Neuronal stem cell (in vitro differentiated cells): ENCODE data around the gene IFRD1.
A peak's percentile ranks its signal among the peaks of the same experiment; 100 is the strongest.

Experiments
- DNase-seq: peaks from one replicate; pipeline ENCODE4 v3.0.0-alpha.2; 2013; ENCODE audit warnings: low spot score
- H2AFZ ChIP-seq: one replicate; pipeline ENCODE4 v1.6.1; 2013; ENCODE audit warnings: mild to moderate bottlenecking, low read length, inconsistent platforms
- H2AK5ac ChIP-seq: 2 replicates; pipeline ENCODE4 v1.6.1; 2013; ENCODE audit warnings: low read depth, mild to moderate bottlenecking, inconsistent platforms, low read length, moderate library complexity, mixed read lengths
- H2BK120ac ChIP-seq: 2 replicates; pipeline ENCODE4 v1.6.1; 2013; ENCODE audit warnings: low read depth, mild to moderate bottlenecking, inconsistent platforms, low read length, moderate library complexity, mixed read lengths
- H2BK12ac ChIP-seq: one replicate; pipeline ENCODE4 v1.6.1; 2013; ENCODE audit warnings: low read length, inconsistent platforms
- H2BK15ac ChIP-seq: 2 replicates; pipeline ENCODE4 v1.6.1; 2013; ENCODE audit warnings: mild to moderate bottlenecking, low read length, inconsistent platforms, mixed read lengths
- H2BK5ac ChIP-seq: one replicate; pipeline ENCODE4 v1.6.1; 2013; ENCODE audit warnings: inconsistent platforms, mild to moderate bottlenecking, low read length, moderate library complexity
- H3K14ac ChIP-seq: one replicate; pipeline ENCODE4 v1.6.1; 2013; ENCODE audit warnings: low read length, inconsistent platforms
- H3K18ac ChIP-seq: 2 replicates; pipeline ENCODE4 v1.6.1; 2013; ENCODE audit warnings: low read length, inconsistent platforms
- H3K23ac ChIP-seq: 2 replicates; pipeline ENCODE4 v1.6.1; 2013; ENCODE audit warnings: low read depth, mild to moderate bottlenecking, mixed read lengths, low read length, inconsistent platforms; ENCODE audit not compliant: poor library complexity
- H3K27ac ChIP-seq: replicated peaks from 3 replicates; pipeline ENCODE4 v1.5.1; 2013; ENCODE audit warnings: low read length, inconsistent platforms
- H3K27me3 ChIP-seq, 3 experiments: 2 replicates each; pipeline ENCODE4 v1.6.1; 2013; ENCODE audit warnings: low read length in 3 of 3, mild to moderate bottlenecking in 2 of 3, inconsistent platforms in 1 of 3, low read depth in 1 of 3, mixed read lengths in 1 of 3, moderate library complexity in 1 of 3; ENCODE audit not compliant: control insufficient read depth in 3 of 3, insufficient read depth in 3 of 3
- H3K36me3 ChIP-seq, 2 donors: replicated peaks in 1 of 2; 2 replicates each; pipeline ENCODE4 v1.6.1; 2013; ENCODE audit warnings: low read length in 2 of 2; ENCODE audit not compliant: control insufficient read depth in 2 of 2, insufficient read depth in 2 of 2
- H3K4ac ChIP-seq: 2 replicates; pipeline ENCODE4 v1.6.1; 2013; ENCODE audit warnings: inconsistent platforms, mild to moderate bottlenecking, low read length, moderate library complexity
- H3K4me1 ChIP-seq, 2 donors: 1 replicate in 1 of 2; 2 replicates in 1 of 2; pipeline ENCODE4 v1.6.1; 2013; ENCODE audit warnings: low read length in 2 of 2, low read depth in 1 of 2; ENCODE audit not compliant: control insufficient read depth in 2 of 2, insufficient read depth in 1 of 2
- H3K4me2 ChIP-seq: one replicate; pipeline ENCODE4 v1.6.1; 2013; ENCODE audit warnings: mild to moderate bottlenecking, low read length, inconsistent platforms; ENCODE audit not compliant: insufficient read depth, poor library complexity, severe bottlenecking
- H3K4me3 ChIP-seq, 2 donors: 2 replicates each; pipeline ENCODE4 v1.5.1; 2013; ENCODE audit warnings: low read length in 2 of 2, mild to moderate bottlenecking in 2 of 2, inconsistent platforms in 1 of 2, moderate library complexity in 1 of 2
- H3K79me1 ChIP-seq: one replicate; pipeline ENCODE4 v1.6.1; 2013; ENCODE audit warnings: low read depth, mild to moderate bottlenecking, inconsistent platforms, low read length, moderate library complexity
- H3K9ac ChIP-seq: one replicate; pipeline ENCODE4 v1.6.1; 2013; ENCODE audit warnings: mild to moderate bottlenecking, low read depth, low read length, inconsistent platforms; ENCODE audit not compliant: poor library complexity
- H3K9me3 ChIP-seq, 2 donors: replicated peaks in 1 of 2; 2 replicates each; pipeline versions ENCODE3 to v1.6.1; 2013; ENCODE audit warnings: low read length in 2 of 2, mild to moderate bottlenecking in 2 of 2, inconsistent platforms in 1 of 2, low read depth in 1 of 2, mixed read lengths in 1 of 2, moderate library complexity in 1 of 2; ENCODE audit not compliant: control insufficient read depth in 2 of 2, insufficient read depth in 1 of 2
- H4K8ac ChIP-seq: one replicate; pipeline ENCODE4 v1.6.1; 2013; ENCODE audit warnings: low read depth, mild to moderate bottlenecking, inconsistent platforms, low read length, moderate library complexity
- H4K91ac ChIP-seq: one replicate; pipeline ENCODE4 v1.6.1; 2013; ENCODE audit warnings: low read length, low read depth, mild to moderate bottlenecking, inconsistent platforms; ENCODE audit not compliant: poor library complexity
- WGBS, 2 donors: extraction: QIAGEN DNeasy Blood & Tissue Kit; methylation state at CpG; one replicate each; pipeline ENCODE4 v1.1.7; 2013; ENCODE audit warnings: missing lambda C conversion rate in 2 of 2, mixed read lengths in 1 of 2; ENCODE audit not compliant: insufficient read length in 2 of 2, insufficient replicate concordance in 1 of 2; ENCODE audit errors: extremely low coverage in 2 of 2; 5-methylcytosine and 5-hydroxymethylcytosine counted together

Gene IFRD1

DNA sequence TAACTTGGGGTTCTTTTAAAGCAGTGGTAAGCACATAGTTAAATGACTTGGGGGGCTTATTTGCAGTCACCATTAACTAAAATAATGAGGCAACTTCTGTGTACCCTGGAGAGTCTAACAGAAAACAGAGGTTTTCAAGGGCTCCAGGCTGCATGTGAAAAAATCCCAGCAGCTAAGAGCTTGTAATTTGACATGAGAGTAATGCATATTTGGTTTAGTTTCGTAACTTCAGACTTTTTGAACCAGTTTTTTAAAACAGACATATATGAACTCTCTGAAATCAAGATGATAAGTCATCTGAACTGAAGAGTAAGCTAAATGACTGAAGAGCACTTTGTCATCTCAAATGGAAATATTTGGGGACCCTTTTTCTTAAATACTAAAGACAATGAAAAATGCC is 40.2 kb upstream of the IFRD1 start:
- Histone ChIP-seq H2AFZ (no peak overlapping the region), H3K14ac (no peak overlapping the region), H3K4me2 (no peak overlapping the region), H3K9ac (no peak overlapping the region), H3K4me3 (no peak overlapping the region), H3K4ac (no peak overlapping the region), H3K9me3 (no peaks in the 10 kb centered on the region), H3K23ac (no peak overlapping the region), H3K27me3 (no peaks in the 10 kb centered on the region), H2BK15ac (no peak overlapping the region), H2AK5ac (no peak overlapping the region), H4K91ac (no peak overlapping the region), H2BK12ac (no peak overlapping the region), H2BK120ac (no peak overlapping the region), H3K36me3 (no peaks in the 10 kb centered on the region), H2BK5ac (no peak overlapping the region), H3K4me1 (no peaks in the 10 kb centered on the region), H3K27ac (no peak overlapping the region), H4K8ac (no peak overlapping the region), H3K18ac (no peak overlapping the region), H3K79me1 (no peaks in the 10 kb centered on the region)
- no CpG with 5 or more reads among the region's 1 CpG for WGBS, 2 donors
- no peak for DNase-seq

DNA sequence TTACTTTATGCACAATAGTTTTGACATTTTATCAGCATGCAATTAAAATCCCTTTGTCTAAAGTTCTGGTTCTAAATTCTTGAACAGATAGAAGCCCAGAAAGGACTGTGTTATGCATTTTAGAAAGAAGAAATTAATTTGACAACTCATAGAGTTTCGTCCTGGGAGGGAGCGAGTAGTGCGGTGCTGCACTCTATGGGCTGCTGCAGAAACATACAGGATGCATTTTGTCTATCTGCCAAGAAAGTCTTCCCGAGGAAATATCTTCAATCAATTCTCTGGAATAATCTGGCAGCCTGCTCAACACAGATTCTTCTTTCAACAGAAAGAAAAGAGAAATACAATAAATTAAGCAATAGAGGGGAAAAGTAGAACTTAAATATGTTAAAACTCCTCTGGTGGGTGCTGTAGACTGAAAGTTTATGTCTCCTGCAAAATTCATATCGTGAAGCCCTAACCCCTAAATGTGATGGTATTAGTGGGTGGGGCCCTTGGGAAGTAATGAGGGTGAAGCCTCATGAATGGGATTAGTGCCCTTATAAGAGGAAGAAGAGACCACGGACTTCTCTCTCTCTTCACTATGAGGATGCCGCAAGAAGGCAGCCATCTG is 39.0 kb upstream of the IFRD1 start:
- Histone ChIP-seq H3K9ac (no peak overlapping the region), H3K27me3 (no peaks in the 10 kb centered on the region), H2AK5ac (no peak overlapping the region), H2BK15ac (no peak overlapping the region), H2BK12ac (no peak overlapping the region), H4K8ac (no peak overlapping the region), H2BK120ac (no peak overlapping the region), H3K4me3 (no peak overlapping the region), H3K79me1 (no peaks in the 10 kb centered on the region), H3K36me3 (no peaks in the 10 kb centered on the region), H3K23ac (no peak overlapping the region), H3K4me1 (no peaks in the 10 kb centered on the region), H3K27ac (no peak overlapping the region), H3K14ac (no peak overlapping the region), H4K91ac (no peak overlapping the region), H3K4me2 (no peak overlapping the region), H2BK5ac (no peak overlapping the region), H3K18ac (no peak overlapping the region), H2AFZ (peak overlapping the region; percentile 36), H3K4ac (no peak overlapping the region), H3K9me3 (no peaks in the 10 kb centered on the region)
- WGBS, 2 donors = no CpG with 5 or more reads among the region's 7 CpGs
- no peak for DNase-seq

DNA sequence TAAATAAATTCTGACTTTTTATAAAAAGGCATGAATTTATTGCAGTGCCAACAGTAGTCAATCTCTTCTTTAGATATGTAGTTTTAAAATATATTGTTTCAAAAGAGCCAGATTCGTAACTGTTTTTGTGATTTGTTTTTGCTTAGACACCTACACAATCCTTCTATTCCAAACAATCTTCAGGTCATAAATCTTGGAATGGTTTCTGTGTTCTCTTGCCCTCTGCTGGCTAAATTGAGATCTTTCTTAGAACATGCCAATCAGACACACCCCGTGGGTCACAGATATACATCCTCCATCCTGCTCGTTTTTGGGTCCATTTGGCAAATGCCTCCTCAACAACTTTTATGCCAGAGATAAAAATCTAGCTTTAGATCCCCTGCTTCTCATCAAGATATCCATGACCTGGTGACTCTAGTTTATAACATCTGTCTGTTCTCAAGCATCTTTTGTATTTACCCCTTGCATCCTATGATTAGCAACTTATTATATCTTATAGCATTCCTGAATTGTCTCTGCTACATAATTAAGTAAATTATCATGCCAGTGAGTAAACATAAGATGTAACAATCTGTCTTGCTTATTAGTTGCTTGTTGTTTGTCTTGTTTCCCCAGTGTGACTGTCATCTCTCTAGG is 35.3 kb upstream of the IFRD1 start:
- Histone ChIP-seq H3K14ac (no peak overlapping the region), H2BK12ac (no peak overlapping the region), H2BK15ac (no peak overlapping the region), H3K4me2 (no peak overlapping the region), H3K23ac (no peak overlapping the region), H2BK120ac (no peak overlapping the region), H3K4me1 (peaks cover 3 to 5% of the 10 kb centered on the region in 2 donors), H3K27me3 (no peaks in the 10 kb centered on the region), H2BK5ac (no peak overlapping the region), H3K4me3 (no peak overlapping the region), H3K9me3 (no peaks in the 10 kb centered on the region), H3K36me3 (no peaks in the 10 kb centered on the region), H4K8ac (no peak overlapping the region), H3K18ac (no peak overlapping the region), H2AK5ac (no peak overlapping the region), H3K79me1 (no peaks in the 10 kb centered on the region), H4K91ac (no peak overlapping the region), H2AFZ (peak overlapping the region; percentile 51), H3K4ac (no peak overlapping the region), H3K27ac (no peak overlapping the region), H3K9ac (no peak overlapping the region)
- peak; percentile 21 for DNase-seq
- WGBS, 2 donors = no CpG with 5 or more reads among the region's 3 CpGs

DNA sequence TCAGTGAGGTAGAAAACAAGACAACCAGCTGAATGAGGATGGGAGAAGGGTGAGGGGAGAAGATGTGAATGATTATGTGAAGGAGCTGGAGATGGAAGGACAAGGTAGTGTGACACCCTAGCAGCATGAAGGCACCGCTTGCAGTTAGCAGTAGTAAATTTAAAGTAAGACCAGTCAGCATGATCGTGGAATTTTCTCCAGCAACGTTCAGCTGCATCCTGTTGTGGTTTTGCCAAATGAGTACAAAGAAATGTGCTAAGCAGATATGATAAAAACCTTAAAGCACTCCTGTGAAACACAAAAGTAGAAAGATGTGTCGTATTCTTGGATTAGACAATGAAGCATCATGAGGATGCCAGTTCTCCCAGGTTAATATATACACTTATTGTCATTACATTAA is 34.1 kb upstream of the IFRD1 start:
- Histone ChIP-seq H2BK5ac (no peak overlapping the region), H3K79me1 (no peaks in the 10 kb centered on the region), H3K23ac (no peak overlapping the region), H4K8ac (no peak overlapping the region), H3K9ac (no peak overlapping the region), H4K91ac (no peak overlapping the region), H2BK120ac (no peak overlapping the region), H2BK12ac (no peak overlapping the region), H3K14ac (no peak overlapping the region), H2BK15ac (no peak overlapping the region), H3K4me1 (peaks cover 8 to 10% of the 10 kb centered on the region in 2 donors), H3K9me3 (no peaks in the 10 kb centered on the region), H3K36me3 (no peaks in the 10 kb centered on the region), H3K27ac (no peak overlapping the region), H3K4me3 (no peak overlapping the region), H2AK5ac (no peak overlapping the region), H3K4me2 (no peak overlapping the region), H3K4ac (no peak overlapping the region), H2AFZ (no peak overlapping the region), H3K18ac (no peak overlapping the region), H3K27me3 (no peaks in the 10 kb centered on the region)
- no CpG with 5 or more reads among the region's 4 CpGs for WGBS, 2 donors
- no peak for DNase-seq
